MV-4-11 (cell line): ENCODE data around the gene UBR2.

Source experiments
- DNase-seq: peaks from one replicate; lab custom pipeline; 2025; lab: John Stamatoyannopoulos, UW

The UBR2 gene

GRCh38 chr6:42727627-42728026 lies 163.8 kb downstream of the UBR2 start:
- DNase-seq: no peak

- no peak for DNase-seq
Observed at GRCh38 chr6:42729731-42730130, 165.9 kb downstream of the UBR2 start.

- peak; percentile 72 for DNase-seq
Observed at GRCh38 chr6:42733867-42734481, 170.1 kb downstream of the UBR2 start.

- DNase-seq: no peak
Observed at GRCh38 chr6:42735976-42736375, 172.1 kb downstream of the UBR2 start.

DNA sequence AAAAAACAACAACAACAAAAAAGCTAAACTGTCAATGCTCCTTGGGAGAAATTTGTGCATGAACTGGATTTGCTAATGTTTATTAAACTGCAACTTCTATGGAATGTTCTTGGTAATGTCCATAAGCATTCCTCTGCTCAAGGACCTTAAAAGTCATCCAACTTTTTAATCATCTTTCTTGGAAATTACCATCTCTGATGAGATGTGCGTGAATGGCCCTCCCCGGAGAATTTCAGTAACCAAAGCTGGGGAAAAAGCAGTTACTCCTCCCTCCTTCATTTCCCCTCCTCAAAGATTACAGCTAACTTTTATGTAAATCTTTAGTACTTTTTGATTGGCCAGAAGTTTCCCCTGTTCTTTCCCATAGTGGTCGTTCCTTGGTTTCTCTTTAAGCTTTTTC lies 176.9 kb downstream of the UBR2 start:
- DNase-seq: no peak

GRCh38 chr6:42742116-42742894 lies 178.5 kb downstream of the UBR2 start:
- DNase-seq: peak; percentile 74
